HepG2 (cell line): ENCODE measurements around the gene TNFSF12. TPM values are rescaled to one million over a fixed set of nuclear protein-coding genes. Genes with fewer than 3 reads are reported as not detected.

Source experiments
- ATAC-seq: fragments of 200-7000 bp; cut with Tn5 transposase; 3 replicates; pipeline ENCODE4 v1.9.1; 2020; ENCODE audit warnings: mild to moderate bottlenecking, moderate library complexity
- BruUV-seq: library from RNA; stranded (reverse); fragments of 400-500 nt; replicated peaks from 2 replicates; lab custom pipeline; 2021; lab: Mats Ljungman, UMichigan
- CTCF ChIA-PET: fragments of 300-600 bp; formaldehyde crosslinking; extraction: SDS; loops from one replicate; lab custom pipeline; 2021; ENCODE audit warnings: low total read pairs, inconsistent platforms, low intra/inter-chr PET ratio; lab: Yijun Ruan, JAX
- POLR2A ChIA-PET: fragments of 350-600 bp; sonication (Branson Sonifier 250); formaldehyde crosslinking; loops from one replicate; lab custom pipeline; 2020; ENCODE audit warnings: antibody characterized with exemption, inconsistent platforms; lab: Yijun Ruan, JAX
- DNase-seq: peaks from one replicate; pipeline ENCODE4 v3.0.0-alpha.2; 2015; ENCODE audit warnings: low spot score
- FAIRE-seq: peaks from 3 replicates; lab custom pipeline; 2011; peaks lifted over from hg19 to GRCh38; lab: Jason Lieb, UNC
- H2AFZ ChIP-seq: one replicate; pipeline ENCODE4 v1.6.1; 2011; ENCODE audit warnings: low read length, inconsistent platforms
- H3K27ac ChIP-seq: fragments of 300-600 bp; 3 replicates; pipeline ENCODE4 v1.8.0; 2011; ENCODE audit warnings: mixed run types, mild to moderate bottlenecking, mixed read lengths, low read length, inconsistent platforms; ENCODE audit not compliant: insufficient read depth; ENCODE audit errors: extremely low read length
- H3K27me3 ChIP-seq, 2 experiments: fragments of 200-600 bp in 1 of 2; 2 replicates in 1 of 2; 3 replicates in 1 of 2; pipeline versions ENCODE4 v1.6.0 to v1.8.0; 2011; ENCODE audit warnings: low read length in 2 of 2, mild to moderate bottlenecking in 2 of 2, moderate library complexity in 2 of 2, inconsistent platforms in 1 of 2; ENCODE audit not compliant: insufficient read depth in 2 of 2, control insufficient read depth in 1 of 2
- H3K36me3 ChIP-seq, 2 experiments: fragments of 200-600 bp in 1 of 2; replicated peaks in 1 of 2; 2 replicates in 1 of 2; 3 replicates in 1 of 2; pipeline versions ENCODE4 v1.5.1 to v1.8.0; 2011; ENCODE audit warnings: low read length in 2 of 2, inconsistent platforms in 1 of 2; ENCODE audit not compliant: insufficient read depth in 2 of 2, control insufficient read depth in 1 of 2
- H3K4me1 ChIP-seq: 2 replicates; pipeline ENCODE4 v1.5.1; 2012; ENCODE audit warnings: low read length, inconsistent platforms; ENCODE audit not compliant: insufficient read depth
- H3K4me2 ChIP-seq: 2 replicates; pipeline ENCODE4 v1.6.0; 2011; ENCODE audit warnings: low read depth, low read length, inconsistent platforms
- H3K4me3 ChIP-seq, 3 experiments: fragments of 200-600 bp in 1 of 3; sonication (generic), shearing (Covaris generic) in 1 of 3; replicated peaks in 1 of 3; 2 replicates each; pipeline ENCODE4 v1.5.1; 2011 to 2016; ENCODE audit warnings: low read length in 3 of 3, inconsistent platforms in 2 of 3, low read depth in 2 of 3, mild to moderate bottlenecking in 2 of 3, control low read depth in 1 of 3, mixed read lengths in 1 of 3; ENCODE audit not compliant: insufficient read depth in 1 of 3
- H3K79me2 ChIP-seq: one replicate; pipeline ENCODE4 v1.6.1; 2011; ENCODE audit warnings: low read length, inconsistent platforms; ENCODE audit not compliant: insufficient read depth
- H3K9ac ChIP-seq: 2 replicates; pipeline ENCODE4 v1.6.0; 2011; ENCODE audit warnings: mild to moderate bottlenecking, low read depth, low read length, inconsistent platforms; ENCODE audit not compliant: insufficient read depth
- H3K9me3 ChIP-seq: 2 replicates; pipeline ENCODE4 v1.5.1; 2012; ENCODE audit warnings: mild to moderate bottlenecking, low read length
- H4K20me1 ChIP-seq: 2 replicates; pipeline ENCODE4 v1.6.0; 2011; ENCODE audit warnings: inconsistent platforms, mild to moderate bottlenecking, low read length, moderate library complexity; ENCODE audit not compliant: insufficient read depth
- AGO2 ChIP-seq: fragments of 200-400 bp; formaldehyde crosslinking; optimal IDR thresholded peaks from 2 replicates; pipeline ENCODE3; 2017; ENCODE audit warnings: mild to moderate bottlenecking, low read depth, low read length, moderate library complexity
- CBX1 ChIP-seq: IDR thresholded peaks from one replicate; pipeline ENCODE4 v1.6.1; 2016; ENCODE audit warnings: antibody characterized with exemption, low read depth
- CCDC6 ChIP-seq: sonication (generic); formaldehyde crosslinking; IDR thresholded peaks from 2 replicates; pipeline ENCODE4 v1.8.1; 2022; ENCODE audit warnings: mild to moderate bottlenecking, missing genetic modification reagents, moderate library complexity
- HDAC1 ChIP-seq: sonication (generic); formaldehyde crosslinking; IDR thresholded peaks from 2 replicates; pipeline ENCODE4 v1.5.1; 2020; ENCODE audit warnings: mild to moderate bottlenecking, missing genetic modification reagents
- ISX ChIP-seq: sonication (generic); formaldehyde crosslinking; conservative IDR thresholded peaks from 2 replicates; pipeline ENCODE4 v1.5.0; 2020; ENCODE audit warnings: missing genetic modification reagents
- KLF12 ChIP-seq: sonication (generic); formaldehyde crosslinking; IDR thresholded peaks from 2 replicates; pipeline ENCODE4 v1.4.0; 2020; ENCODE audit warnings: missing genetic modification reagents, borderline replicate concordance
- REXO4 ChIP-seq: sonication (generic); formaldehyde crosslinking; IDR thresholded peaks from 2 replicates; pipeline ENCODE4 v1.8.0; 2022; ENCODE audit warnings: missing genetic modification reagents, mild to moderate bottlenecking, borderline replicate concordance
- SETDB1 ChIP-seq: sonication (generic); formaldehyde crosslinking; IDR thresholded peaks from 2 replicates; pipeline ENCODE4 v1.5.1; 2020; ENCODE audit warnings: missing genetic modification reagents, mild to moderate bottlenecking, borderline replicate concordance
- SMARCC2 ChIP-seq: fragments of 450-650 bp; IDR thresholded peaks from 2 replicates; pipeline ENCODE4 v1.6.1; 2017; ENCODE audit warnings: antibody characterized with exemption, mild to moderate bottlenecking
- ZBTB38 ChIP-seq: sonication (generic); formaldehyde crosslinking; IDR thresholded peaks from 2 replicates; pipeline ENCODE4 v1.5.1; 2020; ENCODE audit warnings: mild to moderate bottlenecking, missing genetic modification reagents
- ZFP37 ChIP-seq: sonication (generic); formaldehyde crosslinking; IDR thresholded peaks from 2 replicates; pipeline ENCODE4 v1.4.0; 2020; ENCODE audit warnings: missing genetic modification reagents, borderline replicate concordance
- ZNF460 ChIP-seq: sonication (generic); formaldehyde crosslinking; IDR thresholded peaks from 2 replicates; pipeline ENCODE4 v1.5.1; 2020; ENCODE audit warnings: missing genetic modification reagents, mild to moderate bottlenecking, borderline replicate concordance
- ZNF556 ChIP-seq: sonication (generic); formaldehyde crosslinking; IDR thresholded peaks from 2 replicates; pipeline ENCODE4 v1.4.0; 2020; ENCODE audit warnings: mild to moderate bottlenecking, missing genetic modification reagents, borderline replicate concordance
- ZNF616 ChIP-seq: sonication (generic); formaldehyde crosslinking; IDR thresholded peaks from 2 replicates; pipeline ENCODE4 v1.5.0; 2020; ENCODE audit warnings: low read depth, mild to moderate bottlenecking, missing genetic modification reagents
- ZNF776 ChIP-seq: sonication (generic); formaldehyde crosslinking; IDR thresholded peaks from 2 replicates; pipeline ENCODE4 v1.4.0; 2020; ENCODE audit warnings: mild to moderate bottlenecking, missing genetic modification reagents
- ZNF792 ChIP-seq: IDR thresholded peaks from 2 replicates; pipeline ENCODE4 v1.6.1; 2016
- WGBS: methylation state at CpG from one replicate; pipeline ENCODE4 v1.1.6; 2017; ENCODE audit warnings: low lambda C conversion rate; 5-methylcytosine and 5-hydroxymethylcytosine counted together
- in situ Hi-C: cut with HindIII; loops from 2 replicates; pipeline ENCODE4 v1.10.0; 2017; ENCODE audit warnings: low pct_unique_long_range_greater_than_20kb; ENCODE audit not compliant: extremely low pct_ligation_motif_present
- intact Hi-C: fragments of 100-400 bp; cut with micrococcal nuclease; formaldehyde crosslinking; loops from one replicate; pipeline ENCODE4 v1.10.0; 2022; ENCODE audit not compliant: unreplicated experiment
- polyA plus RNA-seq, 8 experiments: library from polyadenylated mRNA; depleted of rRNA in 3 of 8; stranded (reverse) in 7 of 8; unstranded in 1 of 8; fragments of >200 nt; fragmentation: Illumina TruSeq in 4 of 8; extraction: Trizol in 4 of 8; gene quantifications; 2 replicates each; pipeline versions ENCODE4 v1.2.1 to v1.2.3, GENCODE V29; 2011 to 2016; ENCODE audit warnings: low read depth in 4 of 8, missing spikeins in 1 of 8, mixed read lengths in 1 of 8; ENCODE audit not compliant: insufficient read depth in 1 of 8
- total RNA-seq, 5 experiments: library from RNA; depleted of rRNA; stranded (reverse); fragments of >200 nt; fragmentation: Illumina TruSeq; extraction: Trizol; gene quantifications; 2 replicates each; pipeline ENCODE4 v1.2.3, GENCODE V29; 2016; ENCODE audit warnings: low read depth in 1 of 5
- TF ChIP-seq, protein P1 (sequence below), 2 experiments: fragments of 450-650 bp in 1 of 2; sonication (generic) in 1 of 2; formaldehyde crosslinking in 1 of 2; IDR thresholded peaks; 2 replicates each; pipeline versions ENCODE4 v1.6.1 to v1.8.0; 2016 to 2022; ENCODE audit warnings: antibody characterized with exemption in 1 of 2, mild to moderate bottlenecking in 1 of 2, missing genetic modification reagents in 1 of 2

The TNFSF12 gene
- total and polyA plus RNA-seq, 2 of the 13 experiments (the other 11 are each of a cell fraction or from before 2014, with no cell fraction given) = 0.93 to 7.2 TPM

GRCh38 chr17:7549401-7550055 lies 670 bp downstream of the TNFSF12 start:
- H4K20me1 ChIP-seq = no peaks in the 10 kb centered on the region
- H3K79me2 ChIP-seq = no peaks in the 10 kb centered on the region
- H3K27ac ChIP-seq = no peak overlapping the region
- DNase-seq = no peak
- intact Hi-C loops = no loop called here
- ChIA-PET CTCF (no interaction called here), POLR2A (interaction anchor here (0.8 to 3.9 kb wide), 3 partner anchors 8 to 198 kb away, joined by 3 to 18 read pairs (median 10); partner anchors contain the start of gene TNFSF13)
- no peaks in the 10 kb centered on the region for H3K36me3 ChIP-seq
- BruUV-seq = no TSS peak
- WGBS = 50% methylated on average over 20 of the region's 20 CpGs
- H3K4me3 ChIP-seq = peak overlapping the region; percentile 55 to 70 (median 65); a peak in 4 of 6 replicates
- in situ Hi-C loops = no loop called here
- H3K4me1 ChIP-seq = peaks cover 54% of the 10 kb centered on the region
- no peak overlapping the region; the same call in 1 of the 2 replicates for H3K9ac ChIP-seq
- peak; percentile 55 for ATAC-seq
- H3K4me2 ChIP-seq = peak overlapping the region; percentile 65
- no peak for FAIRE-seq
- no peaks in the 10 kb centered on the region; a peak in 2 of 5 replicates for H3K27me3 ChIP-seq
- H3K9me3 ChIP-seq = no peaks in the 10 kb centered on the region
- H2AFZ ChIP-seq = no peak overlapping the region
- TF ChIP-seq SETDB1 (CRISPR knock-in tag) = no peak
- TF ChIP-seq KLF12 (CRISPR knock-in tag) = no peak
- no peak for TF ChIP-seq HDAC1
- no peak for TF ChIP-seq CCDC6 (CRISPR knock-in tag)
- no peak for TF ChIP-seq ZNF792 (CRISPR knock-in tag)
- TF ChIP-seq ISX (CRISPR knock-in tag) = no peak
- TF ChIP-seq AGO2 = no peak
- TF ChIP-seq CBX1 = no peak
- no peak for TF ChIP-seq ZNF776 (CRISPR knock-in tag)
- TF ChIP-seq ZNF460 = no peak
- TF ChIP-seq ZFP37 = no peak
- TF ChIP-seq REXO4 (CRISPR knock-in tag) = no peak
- TF ChIP-seq SMARCC2 = no peak
- no peak for TF ChIP-seq ZNF616 (CRISPR knock-in tag)
- peak; percentile 64 for TF ChIP-seq ZBTB38 (CRISPR knock-in tag)
- TF ChIP-seq, protein P1, sequence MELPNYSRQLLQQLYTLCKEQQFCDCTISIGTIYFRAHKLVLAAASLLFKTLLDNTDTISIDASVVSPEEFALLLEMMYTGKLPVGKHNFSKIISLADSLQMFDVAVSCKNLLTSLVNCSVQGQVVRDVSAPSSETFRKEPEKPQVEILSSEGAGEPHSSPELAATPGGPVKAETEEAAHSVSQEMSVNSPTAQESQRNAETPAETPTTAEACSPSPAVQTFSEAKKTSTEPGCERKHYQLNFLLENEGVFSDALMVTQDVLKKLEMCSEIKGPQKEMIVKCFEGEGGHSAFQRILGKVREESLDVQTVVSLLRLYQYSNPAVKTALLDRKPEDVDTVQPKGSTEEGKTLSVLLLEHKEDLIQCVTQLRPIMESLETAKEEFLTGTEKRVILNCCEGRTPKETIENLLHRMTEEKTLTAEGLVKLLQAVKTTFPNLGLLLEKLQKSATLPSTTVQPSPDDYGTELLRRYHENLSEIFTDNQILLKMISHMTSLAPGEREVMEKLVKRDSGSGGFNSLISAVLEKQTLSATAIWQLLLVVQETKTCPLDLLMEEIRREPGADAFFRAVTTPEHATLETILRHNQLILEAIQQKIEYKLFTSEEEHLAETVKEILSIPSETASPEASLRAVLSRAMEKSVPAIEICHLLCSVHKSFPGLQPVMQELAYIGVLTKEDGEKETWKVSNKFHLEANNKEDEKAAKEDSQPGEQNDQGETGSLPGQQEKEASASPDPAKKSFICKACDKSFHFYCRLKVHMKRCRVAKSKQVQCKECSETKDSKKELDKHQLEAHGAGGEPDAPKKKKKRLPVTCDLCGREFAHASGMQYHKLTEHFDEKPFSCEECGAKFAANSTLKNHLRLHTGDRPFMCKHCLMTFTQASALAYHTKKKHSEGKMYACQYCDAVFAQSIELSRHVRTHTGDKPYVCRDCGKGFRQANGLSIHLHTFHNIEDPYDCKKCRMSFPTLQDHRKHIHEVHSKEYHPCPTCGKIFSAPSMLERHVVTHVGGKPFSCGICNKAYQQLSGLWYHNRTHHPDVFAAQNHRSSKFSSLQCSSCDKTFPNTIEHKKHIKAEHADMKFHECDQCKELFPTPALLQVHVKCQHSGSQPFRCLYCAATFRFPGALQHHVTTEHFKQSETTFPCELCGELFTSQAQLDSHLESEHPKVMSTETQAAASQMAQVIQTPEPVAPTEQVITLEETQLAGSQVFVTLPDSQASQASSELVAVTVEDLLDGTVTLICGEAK (IDR thresholded peaks at IDR 0.05) = no peak
- TF ChIP-seq, protein P1 (CRISPR knock-in tag; IDR thresholded peaks at IDR 0.05) = 0 out of 2 replicates have a peak, but pooled peaks have one; percentile 17
- TF ChIP-seq ZNF556 (CRISPR knock-in tag) = no peak
